ENCODE measurements around the gene OCSTAMP.

The OCSTAMP gene

GRCh38 chr20:46549188-46549972, 1.1 kb downstream of the OCSTAMP start:
- Histone ChIP-seq H3K27me3 (replicated peaks; ENCODE audit: control insufficient read depth, insufficient read depth, low read length) (no peaks in the 10 kb centered on the region), H3K36me3 (ENCODE audit: control insufficient read depth, insufficient read depth, low read length) (no peaks in the 10 kb centered on the region), H3K4me3 (replicated peaks; ENCODE audit: low read depth, low read length) (no peak overlapping the region)
- DNase-seq (ENCODE audit: extremely low read depth, insufficient read length), result no peak
- peak; percentile 26 for TF ChIP-seq CTCF (IDR thresholded peaks at IDR 0.05; ENCODE audit: insufficient read depth, low read length, poor library complexity, severe bottlenecking)

- no peaks in the 10 kb centered on the region for H3K36me3 ChIP-seq (ENCODE audit: control insufficient read depth, insufficient read depth, low read length)
- no peaks in the 10 kb centered on the region for H3K27me3 ChIP-seq (replicated peaks; ENCODE audit: control insufficient read depth, insufficient read depth, low read length)
- TF ChIP-seq CTCF (IDR thresholded peaks at IDR 0.05; ENCODE audit: insufficient read depth, low read length, poor library complexity, severe bottlenecking), result no peak
- no peak for DNase-seq (ENCODE audit: extremely low read depth, insufficient read length)
- H3K4me3 ChIP-seq (replicated peaks; ENCODE audit: low read depth, low read length), result no peak overlapping the region
Observed at GRCh38 chr20:46548688-46549087, 1.8 kb downstream of the OCSTAMP start.

GRCh38 chr20:46547995-46548394, 2.5 kb downstream of the OCSTAMP start:
- H3K27me3 ChIP-seq (replicated peaks; ENCODE audit: control insufficient read depth, insufficient read depth, low read length), result no peaks in the 10 kb centered on the region
- DNase-seq (ENCODE audit: extremely low read depth, insufficient read length), result no peak
- no peaks in the 10 kb centered on the region for H3K36me3 ChIP-seq (ENCODE audit: control insufficient read depth, insufficient read depth, low read length)
- H3K4me3 ChIP-seq (replicated peaks; ENCODE audit: low read depth, low read length), result no peak overlapping the region
- no peak for TF ChIP-seq CTCF (IDR thresholded peaks at IDR 0.05; ENCODE audit: insufficient read depth, low read length, poor library complexity, severe bottlenecking)

GRCh38 chr20:46546936-46547335, 3.5 kb downstream of the OCSTAMP start:
- Histone ChIP-seq H3K4me3 (replicated peaks; ENCODE audit: low read depth, low read length) (no peak overlapping the region), H3K36me3 (ENCODE audit: control insufficient read depth, insufficient read depth, low read length) (no peaks in the 10 kb centered on the region), H3K27me3 (replicated peaks; ENCODE audit: control insufficient read depth, insufficient read depth, low read length) (no peaks in the 10 kb centered on the region)
- TF ChIP-seq CTCF (IDR thresholded peaks at IDR 0.05; ENCODE audit: insufficient read depth, low read length, poor library complexity, severe bottlenecking), result no peak
- no peak for DNase-seq (ENCODE audit: extremely low read depth, insufficient read length)

GRCh38 chr20:46546298-46546697, 4.2 kb downstream of the OCSTAMP start:
- Histone ChIP-seq H3K36me3 (ENCODE audit: control insufficient read depth, insufficient read depth, low read length) (no peaks in the 10 kb centered on the region), H3K27me3 (replicated peaks; ENCODE audit: control insufficient read depth, insufficient read depth, low read length) (no peaks in the 10 kb centered on the region), H3K4me3 (replicated peaks; ENCODE audit: low read depth, low read length) (no peak overlapping the region)
- no peak for DNase-seq (ENCODE audit: extremely low read depth, insufficient read length)
- TF ChIP-seq CTCF (IDR thresholded peaks at IDR 0.05; ENCODE audit: insufficient read depth, low read length, poor library complexity, severe bottlenecking), result no peak

GRCh38 chr20:46545827-46546138, 4.7 kb downstream of the OCSTAMP start:
- H3K27me3 ChIP-seq (replicated peaks; ENCODE audit: control insufficient read depth, insufficient read depth, low read length), result no peaks in the 10 kb centered on the region
- no peak overlapping the region for H3K4me3 ChIP-seq (replicated peaks; ENCODE audit: low read depth, low read length)
- no peak for DNase-seq (ENCODE audit: extremely low read depth, insufficient read length)
- no peaks in the 10 kb centered on the region for H3K36me3 ChIP-seq (ENCODE audit: control insufficient read depth, insufficient read depth, low read length)
- TF ChIP-seq CTCF (IDR thresholded peaks at IDR 0.05; ENCODE audit: insufficient read depth, low read length, poor library complexity, severe bottlenecking), result no peak
